HG02885 (cell line): ENCODE data around the gene OR4E1.
"Not testable (repeated sequence)": the region's sequence is repeated elsewhere in the genome, so short reads cannot be mapped to it uniquely, and the experiment has no call there.

Source experiments
- ATAC-seq: cut with Tn5 transposase; IDR thresholded peaks from one replicate; pipeline ENCODE4 v1.9.1; 2021; ENCODE audit warnings: mild to moderate bottlenecking; ENCODE audit not compliant: unreplicated experiment, poor library complexity

OR4E1 gene

GRCh38 chr14:21654215-21654614 is 19.4 kb downstream of the OR4E1 start:
- no peak for ATAC-seq

DNA sequence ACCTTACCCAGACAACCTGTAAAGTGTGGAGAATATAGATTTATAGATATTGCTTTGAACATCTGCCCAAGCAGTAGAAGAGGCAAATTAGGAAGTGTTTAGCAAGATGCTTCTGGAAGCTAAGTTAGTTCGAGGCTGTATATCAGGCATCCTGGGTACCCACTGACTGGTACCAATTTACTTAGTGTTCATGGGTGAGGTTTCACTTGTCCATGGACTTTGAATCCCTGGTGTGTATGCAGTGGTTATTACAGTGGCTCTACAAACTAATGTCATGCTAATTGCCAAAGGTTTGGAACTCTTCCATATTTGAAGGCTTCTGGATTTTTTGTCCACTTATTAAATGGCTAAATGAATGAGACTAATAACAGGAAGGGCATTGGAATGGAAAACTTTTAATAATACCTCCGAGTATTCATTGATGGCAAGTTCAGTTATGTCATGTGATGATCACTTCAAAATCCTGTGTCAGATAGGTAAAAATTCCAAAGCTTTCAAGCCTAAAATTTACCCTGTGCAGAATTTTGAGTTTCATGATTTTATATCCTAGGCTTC is 20.2 kb downstream of the OR4E1 start, which contains the start of gene OR4E2:
TSS of gene OR4E2 (plus strand) at position 505 of the 555 bp plus-strand sequence. CDS start 11,248 bp downstream, outside the sequence.
- no peak for ATAC-seq

GRCh38 chr14:21652209-21652808 is 21.3 kb downstream of the OR4E1 start:
- ATAC-seq: no peak

DNA sequence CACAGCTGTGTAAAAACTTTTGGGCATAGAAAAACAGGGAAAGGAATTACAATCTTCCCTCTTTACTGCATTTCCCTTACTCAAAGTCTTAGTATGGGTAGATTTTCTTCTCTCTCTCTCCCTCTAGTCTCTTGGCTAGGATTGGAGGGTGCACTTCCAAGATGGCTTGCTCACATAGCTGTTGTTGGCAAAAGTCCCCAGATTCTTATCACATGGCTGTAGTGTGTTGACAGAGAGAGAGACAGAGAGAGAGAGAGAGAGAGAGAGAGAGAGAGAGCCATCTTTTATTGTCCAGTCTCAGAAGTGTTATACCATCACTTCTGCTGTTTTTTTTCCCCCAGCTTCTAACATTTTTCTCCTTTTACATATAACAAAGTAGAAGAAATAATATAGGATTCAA is 26.2 kb downstream of the OR4E1 start:
- no peak for ATAC-seq

GRCh38 chr14:21643407-21643806 is 30.2 kb downstream of the OR4E1 start:
- ATAC-seq: no peak

- ATAC-seq: no peak
Measured at GRCh38 chr14:21642683-21643082, 30.9 kb downstream of the OR4E1 start.

DNA sequence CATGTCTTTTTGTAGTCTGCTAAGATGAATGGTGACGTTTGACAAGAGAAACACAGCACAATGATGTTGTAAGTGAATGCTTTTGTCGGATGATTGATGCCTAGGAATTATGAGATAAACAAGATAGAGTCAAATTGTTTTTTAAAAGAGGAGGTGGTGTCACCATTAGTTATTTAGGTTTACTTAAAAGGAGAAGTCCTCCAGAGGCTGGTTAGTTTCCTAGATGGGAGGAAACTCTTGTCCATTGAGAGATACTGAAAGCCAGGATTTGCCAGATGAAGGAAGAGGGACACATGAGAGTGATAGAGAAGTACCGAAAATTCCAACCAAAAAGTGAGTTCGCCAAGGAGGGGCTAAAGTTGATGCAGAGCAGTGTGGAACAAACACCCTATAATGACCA is 38.8 kb downstream of the OR4E1 start, which contains the start of gene OR10G2:
TSS of gene OR10G2 (minus strand) at position 101 of the 400 bp plus-strand sequence. CDS start at position 3, 98 bp downstream.
- no peak for ATAC-seq

GRCh38 chr14:21631084-21631483 is 42.5 kb downstream of the OR4E1 start:
- no peak for ATAC-seq

DNA sequence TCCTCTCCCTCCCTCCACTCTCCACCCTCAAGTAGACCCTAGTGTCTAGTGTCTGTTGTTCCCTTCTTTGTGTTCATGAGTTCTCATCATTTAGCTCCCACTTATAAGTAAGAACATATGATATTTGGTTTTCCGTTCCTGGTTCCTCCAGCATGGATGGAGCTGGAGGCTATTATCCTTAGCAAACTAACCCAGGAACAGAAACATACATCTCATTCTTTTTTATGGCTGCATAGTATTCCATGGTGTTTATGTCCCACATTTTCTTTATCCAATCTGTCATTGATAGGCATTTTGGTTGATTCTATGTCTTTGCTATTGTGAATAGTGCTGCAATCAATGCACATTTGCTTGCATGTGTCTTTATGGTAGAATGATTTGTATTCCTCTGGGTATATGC is 43.1 kb downstream of the OR4E1 start:
- not testable (repeated sequence) for ATAC-seq

- ATAC-seq: no peak
Measured at GRCh38 chr14:21626491-21627230, 47.0 kb downstream of the OR4E1 start.
